Lung (tissue), 12 donors: ENCODE measurements around the gene PEX14. TPM values are rescaled to one million over a fixed set of nuclear protein-coding genes. Genes with fewer than 3 reads are reported as not detected.

ENCODE experiments used
- ATAC-seq: fragments of 200-7000 bp; cut with Tn5 transposase; one replicate; pipeline ENCODE4 v1.9.1; 2020; ENCODE audit warnings: moderate number of reproducible peaks; ENCODE audit not compliant: insufficient read depth, low FRiP score
- DNase-seq, 3 donors: peaks; one replicate each; pipeline ENCODE4 v3.0.0-alpha.2; 2013 to 2017
- H3K27ac ChIP-seq, 2 donors: one replicate each; pipeline ENCODE4 v1.5.1; 2013; ENCODE audit warnings: mild to moderate bottlenecking in 2 of 2, moderate library complexity in 2 of 2, control low read depth in 1 of 2, inconsistent platforms in 1 of 2, low read depth in 1 of 2, low read length in 1 of 2
- H3K27me3 ChIP-seq, 3 donors: one replicate each; pipeline ENCODE4 v1.5.1; 2013; ENCODE audit warnings: low read length in 2 of 3; ENCODE audit not compliant: control insufficient read depth in 3 of 3, insufficient read depth in 3 of 3
- H3K36me3 ChIP-seq, 4 donors: one replicate each; pipeline ENCODE4 v1.5.1; 2013; ENCODE audit warnings: low read length in 4 of 4, mild to moderate bottlenecking in 1 of 4, moderate library complexity in 1 of 4; ENCODE audit not compliant: control insufficient read depth in 4 of 4, insufficient read depth in 4 of 4
- H3K4me1 ChIP-seq, 5 donors: one replicate each; pipeline ENCODE4 v1.5.1; 2013; ENCODE audit warnings: low read length in 5 of 5, mild to moderate bottlenecking in 2 of 5, moderate library complexity in 1 of 5; ENCODE audit not compliant: control insufficient read depth in 5 of 5, insufficient read depth in 5 of 5
- H3K4me3 ChIP-seq: one replicate; pipeline ENCODE4 v1.5.1; 2013; ENCODE audit warnings: mild to moderate bottlenecking, control low read depth, moderate library complexity
- H3K9ac ChIP-seq, 2 donors: one replicate each; pipeline ENCODE4 v1.5.1; 2013; ENCODE audit warnings: low read length in 2 of 2, control low read depth in 1 of 2; ENCODE audit not compliant: insufficient read depth in 1 of 2
- H3K9me3 ChIP-seq, 4 donors: one replicate each; pipeline ENCODE4 v1.5.1; 2013; ENCODE audit warnings: low read length in 3 of 4, mild to moderate bottlenecking in 1 of 4, moderate library complexity in 1 of 4; ENCODE audit not compliant: control insufficient read depth in 4 of 4, insufficient read depth in 3 of 4
- WGBS, 2 donors: extraction: QIAGEN DNeasy Blood & Tissue Kit; methylation state at CpG; one replicate each; pipeline ENCODE4 v1.1.7; 2013; 5-methylcytosine and 5-hydroxymethylcytosine counted together
- polyA plus RNA-seq, 2 donors: library from polyadenylated mRNA; stranded (reverse); fragments of 200-250 nt; gene quantifications; one replicate each; pipeline ENCODE4 v1.2.1, GENCODE V29; 2013
- total RNA-seq, 2 donors: library from RNA; depleted of rRNA in 1 of 2; stranded (reverse); fragments of >200 nt in 1 of 2; gene quantifications; one replicate each; pipeline ENCODE4 v1.2.1, GENCODE V29; 2014 to 2021
- TF ChIP-seq, protein P1 (sequence below): IDR thresholded peaks from 2 replicates; pipeline ENCODE4 v1.5.1; 2012; ENCODE audit warnings: mild to moderate bottlenecking; ENCODE audit errors: control extremely low read depth, extremely low read depth
- donor health status: control.
- donor health status: control.
- donor health status: Bipolar disorder and iron deficiency.
- donor health status: healthy.
- donor health status: DM: yes; HTN: yes; CAD: no.

The PEX14 gene
- total and polyA plus RNA-seq, 4 donors: 18.1 to 29.2 (median 20.8) TPM

DNA sequence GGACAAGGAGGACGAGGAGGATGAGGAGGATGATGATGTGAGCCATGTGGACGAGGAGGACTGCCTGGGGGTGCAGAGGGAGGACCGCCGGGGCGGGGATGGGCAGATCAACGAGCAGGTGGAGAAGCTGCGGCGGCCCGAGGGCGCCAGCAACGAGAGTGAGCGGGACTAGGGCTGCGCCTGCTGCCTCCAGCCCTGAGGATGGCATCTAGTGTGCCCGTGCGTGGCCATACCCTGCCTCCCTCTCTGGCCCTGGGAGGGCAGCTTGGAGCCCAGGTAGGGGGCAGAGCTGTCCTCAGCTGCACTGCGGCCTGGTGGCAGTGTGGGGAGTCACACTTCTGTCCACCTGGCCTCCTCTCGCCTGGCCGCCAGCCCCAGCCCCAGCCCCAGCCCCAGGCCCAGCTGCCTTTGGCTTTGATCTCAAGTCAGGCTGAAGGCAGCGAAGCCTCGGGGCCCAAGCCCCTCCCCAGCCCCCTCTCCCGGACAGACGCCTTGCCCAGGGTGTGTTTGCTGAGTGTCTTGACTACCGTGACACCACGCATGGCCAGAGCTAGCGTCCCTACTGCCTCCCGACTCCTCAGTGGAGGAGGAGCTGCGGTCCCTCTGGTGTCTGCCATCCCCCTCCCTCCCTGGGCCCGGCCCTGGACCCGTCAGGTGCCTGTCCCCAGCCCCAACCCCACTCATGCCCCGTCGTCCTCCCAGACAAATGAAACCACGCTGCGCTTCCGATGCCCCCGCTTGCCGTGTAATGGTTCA, 155.2 kb downstream of the PEX14 start:
- DNase-seq (peak in 1 of 3 donors; percentile 33), ATAC-seq (no peak)
- Histone ChIP-seq H3K36me3 (peaks cover 0 to 18% (median 8%) of the 10 kb centered on the region in 4 donors), H3K9ac (no peak overlapping the region), H3K4me3 (no peak overlapping the region), H3K4me1 (peaks cover 0 to 45% (median 10%) of the 10 kb centered on the region in 5 donors), H3K9me3 (no peaks in the 10 kb centered on the region), H3K27me3 (no peaks in the 10 kb centered on the region), H3K27ac (no peak overlapping the region)
- WGBS, 2 donors: 90 to 91% methylated on average over 36 of the region's 36 CpGs
- TF ChIP-seq, protein P1, sequence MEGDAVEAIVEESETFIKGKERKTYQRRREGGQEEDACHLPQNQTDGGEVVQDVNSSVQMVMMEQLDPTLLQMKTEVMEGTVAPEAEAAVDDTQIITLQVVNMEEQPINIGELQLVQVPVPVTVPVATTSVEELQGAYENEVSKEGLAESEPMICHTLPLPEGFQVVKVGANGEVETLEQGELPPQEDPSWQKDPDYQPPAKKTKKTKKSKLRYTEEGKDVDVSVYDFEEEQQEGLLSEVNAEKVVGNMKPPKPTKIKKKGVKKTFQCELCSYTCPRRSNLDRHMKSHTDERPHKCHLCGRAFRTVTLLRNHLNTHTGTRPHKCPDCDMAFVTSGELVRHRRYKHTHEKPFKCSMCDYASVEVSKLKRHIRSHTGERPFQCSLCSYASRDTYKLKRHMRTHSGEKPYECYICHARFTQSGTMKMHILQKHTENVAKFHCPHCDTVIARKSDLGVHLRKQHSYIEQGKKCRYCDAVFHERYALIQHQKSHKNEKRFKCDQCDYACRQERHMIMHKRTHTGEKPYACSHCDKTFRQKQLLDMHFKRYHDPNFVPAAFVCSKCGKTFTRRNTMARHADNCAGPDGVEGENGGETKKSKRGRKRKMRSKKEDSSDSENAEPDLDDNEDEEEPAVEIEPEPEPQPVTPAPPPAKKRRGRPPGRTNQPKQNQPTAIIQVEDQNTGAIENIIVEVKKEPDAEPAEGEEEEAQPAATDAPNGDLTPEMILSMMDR: no peak

DNA sequence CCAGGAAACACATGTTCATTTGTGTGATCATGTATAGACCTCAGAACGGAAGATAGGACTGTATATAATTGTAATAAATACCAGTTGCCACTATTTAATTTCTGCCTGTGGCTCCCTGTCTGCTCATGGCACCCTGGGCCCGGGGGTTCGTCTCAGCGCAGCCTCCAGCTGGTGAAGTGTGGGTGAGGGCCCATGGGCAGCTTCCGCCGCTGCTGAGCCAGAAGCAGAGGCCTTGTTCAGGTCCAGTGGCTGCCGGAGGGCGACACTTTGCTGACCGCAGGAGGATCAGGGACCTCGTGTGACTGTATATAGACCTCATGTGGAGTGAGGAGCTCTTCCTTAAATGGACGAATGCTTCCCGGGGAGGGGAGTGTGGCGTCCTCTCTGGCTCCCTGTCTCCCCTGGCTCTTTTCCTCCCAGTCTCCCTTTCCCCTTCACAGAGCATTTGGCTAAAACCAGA, 155.9 kb downstream of the PEX14 start:
- DNase-seq: peak in 1 of 3 donors; percentile 3
- H3K4me1 ChIP-seq: peaks cover 0 to 52% (median 10%) of the 10 kb centered on the region in 5 donors
- 80 to 82% methylated on average over 13 of the region's 13 CpGs for WGBS, 2 donors

DNA sequence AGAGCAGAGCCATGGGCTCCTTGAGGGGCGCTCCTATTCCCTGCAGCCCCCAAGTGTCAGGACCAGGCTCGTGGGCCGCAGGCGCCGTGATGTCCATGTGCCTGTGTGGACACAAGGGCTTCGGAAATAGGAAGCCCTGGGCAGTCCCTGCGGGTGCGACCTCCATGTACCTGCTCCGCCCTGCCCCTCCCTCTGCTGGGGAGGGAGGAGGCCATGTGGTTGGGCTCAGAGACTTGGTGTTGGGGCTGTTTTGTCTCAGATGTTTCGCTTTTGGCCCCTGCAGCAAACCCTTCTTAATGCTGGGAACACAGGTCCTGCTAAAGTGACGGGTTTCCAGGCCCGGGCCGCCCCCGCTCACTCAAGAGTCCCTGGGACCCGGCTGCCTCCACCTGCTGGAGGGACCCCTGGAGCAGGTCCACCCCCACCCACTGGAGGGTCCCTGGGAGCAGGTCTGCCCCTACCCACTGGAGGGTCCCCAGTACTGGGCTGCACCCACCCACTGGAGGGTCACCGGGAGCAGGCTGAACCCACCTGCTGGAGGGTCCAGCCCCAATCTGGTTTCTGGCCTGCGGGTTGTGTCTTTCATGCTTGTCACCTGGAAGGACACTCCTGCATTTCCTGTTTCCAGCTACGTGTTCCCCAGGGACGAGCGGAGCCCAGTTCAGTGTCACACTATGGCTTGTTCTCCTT, 156.5 kb downstream of the PEX14 start:
- 92% methylated on average over 20 of the region's 20 CpGs for WGBS, 2 donors
- no peak overlapping the region for H3K4me3 ChIP-seq
- H3K9ac ChIP-seq: no peak overlapping the region
- H3K27me3 ChIP-seq: no peaks in the 10 kb centered on the region
- DNase-seq (peak in 1 of 3 donors; percentile 11), ATAC-seq (no peak)
- H3K4me1 ChIP-seq: peaks cover 0 to 58% (median 10%) of the 10 kb centered on the region in 5 donors
- TF ChIP-seq, protein P1: no peak
- no peaks in the 10 kb centered on the region for H3K9me3 ChIP-seq
- H3K36me3 ChIP-seq: peaks cover 0 to 16% (median 8%) of the 10 kb centered on the region in 4 donors
- no peak overlapping the region for H3K27ac ChIP-seq

More for the DNA sequence above, 155.9 kb downstream of the PEX14 start:
- H3K27me3 ChIP-seq: no peaks in the 10 kb centered on the region
- no peaks in the 10 kb centered on the region for H3K9me3 ChIP-seq
- no peak overlapping the region for H3K27ac ChIP-seq
- no peak overlapping the region for H3K9ac ChIP-seq
- ATAC-seq: no peak
- H3K36me3 ChIP-seq: peaks cover 0 to 16% (median 8%) of the 10 kb centered on the region in 4 donors
- H3K4me3 ChIP-seq: no peak overlapping the region
- TF ChIP-seq, protein P1: no peak
